Astrocyte (in vitro differentiated cells and primary cell): ENCODE data around the gene RPL11.

Experiments
- CTCF ChIP-seq: IDR thresholded peaks from 2 replicates; pipeline ENCODE4 v1.5.1; 2011; ENCODE audit warnings: low read depth, mild to moderate bottlenecking, inconsistent platforms, low read length, moderate library complexity; ENCODE audit not compliant: insufficient read depth
- EZH2 ChIP-seq: IDR thresholded peaks from 2 replicates; pipeline ENCODE4 v1.6.1; 2012; ENCODE audit warnings: mild to moderate bottlenecking, low read length, inconsistent platforms; ENCODE audit not compliant: insufficient read depth

- no peak for TF ChIP-seq CTCF
- no peak for TF ChIP-seq EZH2
Observed at GRCh38 chr1:23695667-23696066, 4.1 kb downstream of the RPL11 start.
